Activated CD8-positive, alpha-beta memory T cell treated with anti-CD3 and anti-CD28 coated beads for 36 hours (primary cell): ENCODE data around the gene HRCT1. TPM values are rescaled to one million over a fixed set of nuclear protein-coding genes. Genes with fewer than 3 reads are reported as not detected.

ENCODE experiments used
- total RNA-seq, 2 experiments: library from RNA; stranded (reverse); gene quantifications; one replicate each; pipeline ENCODE4 v1.2.3, GENCODE V29; 2021

HRCT1 gene
- total RNA-seq, 2 experiments from 2014 or later: not detected

Other genes starting within 250 kb of the HRCT1 start
- gene RMRP, start 248.2 kb upstream of the HRCT1 start, total RNA-seq: 1,000 to 10,000 TPM; 9,117 to 9,295 TPM
- 10 to 100 TPM; 17.1 to 18.3 TPM for gene CCDC107, start 247.9 kb upstream of the HRCT1 start, total RNA-seq
- 10 to 100 TPM; 12.6 to 13.7 TPM for gene ARHGEF39, start 241.0 kb upstream of the HRCT1 start, total RNA-seq
- 1 to 10 TPM; 5.5 to 6.2 TPM for gene CA9, start 232.3 kb upstream of the HRCT1 start, total RNA-seq
- gene TPM2, start 216.3 kb upstream of the HRCT1 start, total RNA-seq: 1 to 10 TPM; 3.7 to 3.9 TPM
- 100 to 1,000 TPM; 233 to 235 TPM for gene TLN1, start 174.0 kb upstream of the HRCT1 start, total RNA-seq
- gene CREB3, start 173.5 kb upstream of the HRCT1 start, total RNA-seq: 10 to 100 TPM; 32.0 to 33.4 TPM
- 10 to 100 TPM; 38.7 to 40.1 TPM for gene GBA2, start 157.0 kb upstream of the HRCT1 start, total RNA-seq
- 10 to 100 TPM; 17.1 to 17.3 TPM for gene RGP1, start 156.9 kb upstream of the HRCT1 start, total RNA-seq
- gene MSMP, start 151.9 kb upstream of the HRCT1 start, total RNA-seq: under 1 TPM in 1 of 2 experiments, not detected in 1; 0.65 TPM
- 1 to 10 TPM; 9.7 TPM for gene NPR2, start 114.6 kb upstream of the HRCT1 start, total RNA-seq
- 1 to 10 TPM; 1.0 to 1.2 TPM for gene SPAG8, start 93.9 kb upstream of the HRCT1 start, total RNA-seq
- gene HINT2, start 91.2 kb upstream of the HRCT1 start, total RNA-seq: 10 to 100 TPM; 67.7 to 70.8 TPM
- not detected for gene FAM221B, start 77.5 kb upstream of the HRCT1 start, total RNA-seq
- 1 to 10 TPM; 2.2 to 2.4 TPM for gene TMEM8B, start 77.0 kb upstream of the HRCT1 start, total RNA-seq
- gene OR13J1, start 35.8 kb upstream of the HRCT1 start, total RNA-seq: not detected
- gene SPAAR, start 3.3 kb downstream of the HRCT1 start, total RNA-seq: not detected
- gene OR2S2, start 52.0 kb downstream of the HRCT1 start, total RNA-seq: not detected
- 1 to 10 TPM; 4.2 to 4.4 TPM for gene RECK, start 130.7 kb downstream of the HRCT1 start, total RNA-seq
- gene GLIPR2, start 230.5 kb downstream of the HRCT1 start, total RNA-seq: 10 to 100 TPM; 13.4 to 14.2 TPM